Astrocyte (in vitro differentiated cells and primary cell): ENCODE data around the gene CDHR2. TPM values are rescaled to one million over a fixed set of nuclear protein-coding genes. Genes with fewer than 3 reads are reported as not detected.

Experiments
- DNase-seq: peaks from one replicate; pipeline ENCODE4 v3.0.0-alpha.2; 2010; ENCODE audit warnings: low read depth
- FAIRE-seq: peaks from 2 replicates; lab custom pipeline; 2011; peaks lifted over from hg19 to GRCh38; lab: Jason Lieb, UNC
- H2AFZ ChIP-seq: 2 replicates; pipeline ENCODE4 v1.6.0; 2012; ENCODE audit warnings: low read depth, low read length, inconsistent platforms
- H3K27ac ChIP-seq: 2 replicates; pipeline ENCODE4 v1.5.1; 2011; ENCODE audit warnings: low read depth, low read length, inconsistent platforms
- H3K27me3 ChIP-seq: 2 replicates; pipeline ENCODE4 v1.6.0; 2011; ENCODE audit warnings: low read length, inconsistent platforms; ENCODE audit not compliant: insufficient read depth
- H3K36me3 ChIP-seq: 2 replicates; pipeline ENCODE4 v1.5.1; 2011; ENCODE audit warnings: low read length, inconsistent platforms; ENCODE audit not compliant: insufficient read depth
- H3K4me1 ChIP-seq: 2 replicates; pipeline ENCODE4 v1.5.1; 2011; ENCODE audit warnings: low read length, inconsistent platforms; ENCODE audit not compliant: insufficient read depth
- H3K4me2 ChIP-seq: 2 replicates; pipeline ENCODE4 v1.6.0; 2012; ENCODE audit warnings: low read length, inconsistent platforms
- H3K4me3 ChIP-seq: 2 replicates; pipeline ENCODE4 v1.5.1; 2011; ENCODE audit warnings: low read depth, mild to moderate bottlenecking, low read length, inconsistent platforms; ENCODE audit not compliant: insufficient read depth
- H3K79me2 ChIP-seq: 2 replicates; pipeline ENCODE4 v1.6.0; 2012; ENCODE audit warnings: mild to moderate bottlenecking, low read length, inconsistent platforms; ENCODE audit not compliant: insufficient read depth
- H3K9ac ChIP-seq: 2 replicates; pipeline ENCODE4 v1.6.0; 2012; ENCODE audit warnings: mild to moderate bottlenecking, low read length, inconsistent platforms
- H3K9me3 ChIP-seq: 2 replicates; pipeline ENCODE4 v1.5.1; 2012; ENCODE audit warnings: low read depth, mild to moderate bottlenecking, low read length, inconsistent platforms; ENCODE audit not compliant: insufficient read depth
- H4K20me1 ChIP-seq: 2 replicates; pipeline ENCODE4 v1.6.0; 2012; ENCODE audit warnings: low read length, inconsistent platforms; ENCODE audit not compliant: insufficient read depth
- H3K27ac Mint-ChIP-seq: one replicate; pipeline ENCODE4 v1.8.0; 2021; ENCODE audit warnings: mild to moderate bottlenecking, mixed read lengths; ENCODE audit not compliant: unreplicated experiment
- H3K27me3 Mint-ChIP-seq: one replicate; pipeline ENCODE4 v1.8.0; 2021; ENCODE audit warnings: low read depth, mixed read lengths; ENCODE audit not compliant: unreplicated experiment
- H3K36me3 Mint-ChIP-seq: one replicate; pipeline ENCODE4 v1.8.0; 2021; ENCODE audit warnings: low read depth, mixed read lengths; ENCODE audit not compliant: unreplicated experiment
- H3K4me1 Mint-ChIP-seq: one replicate; pipeline ENCODE4 v1.8.0; 2021; ENCODE audit warnings: low read depth, mixed read lengths; ENCODE audit not compliant: unreplicated experiment
- H3K4me3 Mint-ChIP-seq: one replicate; pipeline ENCODE4 v1.8.0; 2021; ENCODE audit warnings: mild to moderate bottlenecking, moderate library complexity, mixed read lengths; ENCODE audit not compliant: unreplicated experiment
- H3K9me3 Mint-ChIP-seq: one replicate; pipeline ENCODE4 v1.8.0; 2021; ENCODE audit warnings: mild to moderate bottlenecking, mixed read lengths; ENCODE audit not compliant: unreplicated experiment
- EZH2 ChIP-seq: IDR thresholded peaks from 2 replicates; pipeline ENCODE4 v1.6.1; 2012; ENCODE audit warnings: mild to moderate bottlenecking, low read length, inconsistent platforms; ENCODE audit not compliant: insufficient read depth
- total RNA-seq: library from RNA; stranded (reverse); gene quantifications from 2 replicates; pipeline ENCODE4 v1.2.1, GENCODE V29; 2021
- TF ChIP-seq, protein P1 (sequence below): IDR thresholded peaks from 2 replicates; pipeline ENCODE4 v1.5.1; 2011; ENCODE audit warnings: low read depth, mild to moderate bottlenecking, inconsistent platforms, low read length, moderate library complexity; ENCODE audit not compliant: insufficient read depth

The CDHR2 gene
- total RNA-seq, 1 donor from 2014 or later: 0.43 TPM

DNA sequence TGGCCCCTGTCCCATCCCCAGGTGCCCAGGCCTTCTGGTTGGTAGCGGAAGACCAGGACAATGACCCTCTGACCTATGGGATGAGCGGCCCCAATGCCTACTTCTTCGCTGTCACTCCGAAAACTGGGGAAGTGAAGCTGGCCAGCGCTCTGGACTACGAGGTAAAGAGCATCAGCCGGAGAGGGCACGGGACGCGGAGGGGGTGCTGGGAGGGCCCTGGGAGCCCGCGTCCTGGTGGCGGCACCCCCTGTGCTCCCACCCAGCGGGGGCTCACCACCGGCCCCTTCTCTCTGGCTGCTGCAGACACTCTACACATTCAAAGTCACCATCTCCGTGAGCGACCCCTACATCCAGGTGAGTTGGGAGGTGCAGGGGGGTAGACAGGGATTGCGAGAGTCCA, 19.5 kb downstream of the CDHR2 start:
- FAIRE-seq (no peak), DNase-seq (no peak)
- no peaks in the 10 kb centered on the region for H4K20me1 ChIP-seq
- H3K4me1 ChIP-seq: no peaks in the 10 kb centered on the region
- Mint-ChIP-seq H3K27ac (no peak overlapping the region), H3K27me3 (peaks cover 22% of the 10 kb centered on the region), H3K4me3 (no peak overlapping the region), H3K9me3 (no peaks in the 10 kb centered on the region), H3K4me1 (peaks cover 5% of the 10 kb centered on the region), H3K36me3 (no peaks in the 10 kb centered on the region)
- no peaks in the 10 kb centered on the region for H3K9me3 ChIP-seq
- no peak overlapping the region for H3K4me2 ChIP-seq
- H2AFZ ChIP-seq: no peak overlapping the region
- TF ChIP-seq, protein P1, sequence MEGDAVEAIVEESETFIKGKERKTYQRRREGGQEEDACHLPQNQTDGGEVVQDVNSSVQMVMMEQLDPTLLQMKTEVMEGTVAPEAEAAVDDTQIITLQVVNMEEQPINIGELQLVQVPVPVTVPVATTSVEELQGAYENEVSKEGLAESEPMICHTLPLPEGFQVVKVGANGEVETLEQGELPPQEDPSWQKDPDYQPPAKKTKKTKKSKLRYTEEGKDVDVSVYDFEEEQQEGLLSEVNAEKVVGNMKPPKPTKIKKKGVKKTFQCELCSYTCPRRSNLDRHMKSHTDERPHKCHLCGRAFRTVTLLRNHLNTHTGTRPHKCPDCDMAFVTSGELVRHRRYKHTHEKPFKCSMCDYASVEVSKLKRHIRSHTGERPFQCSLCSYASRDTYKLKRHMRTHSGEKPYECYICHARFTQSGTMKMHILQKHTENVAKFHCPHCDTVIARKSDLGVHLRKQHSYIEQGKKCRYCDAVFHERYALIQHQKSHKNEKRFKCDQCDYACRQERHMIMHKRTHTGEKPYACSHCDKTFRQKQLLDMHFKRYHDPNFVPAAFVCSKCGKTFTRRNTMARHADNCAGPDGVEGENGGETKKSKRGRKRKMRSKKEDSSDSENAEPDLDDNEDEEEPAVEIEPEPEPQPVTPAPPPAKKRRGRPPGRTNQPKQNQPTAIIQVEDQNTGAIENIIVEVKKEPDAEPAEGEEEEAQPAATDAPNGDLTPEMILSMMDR: no peak
- no peak for TF ChIP-seq EZH2
- H3K36me3 ChIP-seq: no peaks in the 10 kb centered on the region
- H3K79me2 ChIP-seq: no peaks in the 10 kb centered on the region
- no peak overlapping the region for H3K4me3 ChIP-seq
- no peak overlapping the region for H3K27ac ChIP-seq
- H3K27me3 ChIP-seq: peaks cover 4% of the 10 kb centered on the region
- H3K9ac ChIP-seq: no peak overlapping the region

DNA sequence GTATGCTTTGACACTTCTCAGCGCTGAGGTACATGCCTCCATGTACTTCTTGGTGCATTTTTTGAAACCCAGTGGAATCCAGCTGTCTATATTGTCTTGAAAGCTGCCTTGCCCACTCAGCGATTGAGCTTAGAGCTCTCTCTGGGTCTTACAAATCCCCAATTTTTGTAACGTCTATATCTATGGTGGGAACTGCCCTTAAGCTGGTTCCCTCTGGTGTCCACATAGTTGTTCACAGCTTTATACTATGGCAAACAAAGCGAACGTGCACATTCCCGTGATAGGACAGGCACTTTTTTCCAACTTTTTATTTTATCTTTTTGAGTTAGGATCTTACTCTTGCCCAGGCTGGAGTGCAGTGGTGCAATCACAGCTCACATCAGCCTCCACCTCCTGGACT, 20.9 kb downstream of the CDHR2 start:
- no peak overlapping the region for H3K4me2 ChIP-seq
- FAIRE-seq (no peak), DNase-seq (peak; percentile 7)
- H3K27me3 Mint-ChIP-seq: peaks cover 33% of the 10 kb centered on the region
- H3K9me3 ChIP-seq: no peaks in the 10 kb centered on the region
- H4K20me1 ChIP-seq: no peaks in the 10 kb centered on the region
- H3K9ac ChIP-seq: no peak overlapping the region
- no peaks in the 10 kb centered on the region for H3K9me3 Mint-ChIP-seq
- no peak overlapping the region for H3K4me3 ChIP-seq
- no peak overlapping the region for H2AFZ ChIP-seq
- no peaks in the 10 kb centered on the region for H3K36me3 Mint-ChIP-seq
- H3K4me1 ChIP-seq: no peaks in the 10 kb centered on the region
- TF ChIP-seq EZH2: no peak
- TF ChIP-seq, protein P1: no peak
- H3K27me3 ChIP-seq: peaks cover 5% of the 10 kb centered on the region
- H3K36me3 ChIP-seq: no peaks in the 10 kb centered on the region
- no peak overlapping the region for H3K27ac ChIP-seq
- H3K4me3 Mint-ChIP-seq: no peak overlapping the region
- H3K79me2 ChIP-seq: no peaks in the 10 kb centered on the region
- H3K4me1 Mint-ChIP-seq: no peaks in the 10 kb centered on the region
- H3K27ac Mint-ChIP-seq: no peak overlapping the region

DNA sequence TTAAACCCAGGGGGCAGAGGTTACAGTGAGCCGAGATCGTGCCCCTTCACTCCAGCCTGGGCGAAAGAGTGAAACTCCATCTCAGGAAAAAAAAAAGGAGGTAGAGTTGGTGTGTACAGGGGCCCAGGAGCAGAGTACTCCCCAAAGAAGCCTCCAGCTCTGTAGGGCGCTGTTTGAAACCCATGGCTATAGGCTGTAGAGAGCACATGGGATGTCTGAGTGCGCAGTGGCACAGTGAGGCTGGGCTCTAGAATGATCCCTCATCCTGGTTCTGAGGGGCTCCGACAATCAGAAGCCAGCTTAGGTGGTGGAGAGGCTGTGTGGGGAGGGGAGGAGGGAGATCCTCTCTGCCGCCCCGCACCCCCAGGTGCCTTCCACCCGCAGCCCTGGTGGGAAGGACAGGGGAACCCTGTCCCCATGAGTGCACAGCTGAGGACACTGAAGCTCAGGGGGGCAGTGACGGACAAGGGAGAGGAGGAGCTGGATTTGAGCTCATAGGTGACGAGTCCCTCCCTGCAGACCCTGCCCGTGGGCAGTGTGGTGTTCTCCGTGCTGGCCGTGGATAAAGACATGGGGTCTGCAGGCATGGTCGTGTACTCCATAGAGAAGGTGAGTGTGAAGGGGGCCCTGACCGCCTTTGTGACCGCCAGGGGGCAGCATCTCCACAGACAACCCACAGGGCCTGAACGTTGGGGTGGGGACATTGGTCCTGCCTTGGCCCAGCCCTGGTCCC, 24.6 kb downstream of the CDHR2 start:
- FAIRE-seq (no peak), DNase-seq (no peak)
- Mint-ChIP-seq H3K9me3 (no peaks in the 10 kb centered on the region), H3K27me3 (peaks cover 38% of the 10 kb centered on the region), H3K4me3 (no peak overlapping the region), H3K27ac (no peak overlapping the region), H3K36me3 (no peaks in the 10 kb centered on the region), H3K4me1 (no peaks in the 10 kb centered on the region)
- Histone ChIP-seq H3K9ac (no peak overlapping the region), H4K20me1 (no peaks in the 10 kb centered on the region), H3K27ac (no peak overlapping the region), H2AFZ (no peak overlapping the region), H3K4me2 (no peak overlapping the region), H3K36me3 (no peaks in the 10 kb centered on the region), H3K79me2 (no peaks in the 10 kb centered on the region), H3K9me3 (no peaks in the 10 kb centered on the region), H3K4me3 (no peak overlapping the region), H3K27me3 (peaks cover 5% of the 10 kb centered on the region), H3K4me1 (no peaks in the 10 kb centered on the region)
- TF ChIP-seq EZH2: no peak
- TF ChIP-seq, protein P1: peak; percentile 67
